ENCODE results near the gene CBLC.

DNA sequence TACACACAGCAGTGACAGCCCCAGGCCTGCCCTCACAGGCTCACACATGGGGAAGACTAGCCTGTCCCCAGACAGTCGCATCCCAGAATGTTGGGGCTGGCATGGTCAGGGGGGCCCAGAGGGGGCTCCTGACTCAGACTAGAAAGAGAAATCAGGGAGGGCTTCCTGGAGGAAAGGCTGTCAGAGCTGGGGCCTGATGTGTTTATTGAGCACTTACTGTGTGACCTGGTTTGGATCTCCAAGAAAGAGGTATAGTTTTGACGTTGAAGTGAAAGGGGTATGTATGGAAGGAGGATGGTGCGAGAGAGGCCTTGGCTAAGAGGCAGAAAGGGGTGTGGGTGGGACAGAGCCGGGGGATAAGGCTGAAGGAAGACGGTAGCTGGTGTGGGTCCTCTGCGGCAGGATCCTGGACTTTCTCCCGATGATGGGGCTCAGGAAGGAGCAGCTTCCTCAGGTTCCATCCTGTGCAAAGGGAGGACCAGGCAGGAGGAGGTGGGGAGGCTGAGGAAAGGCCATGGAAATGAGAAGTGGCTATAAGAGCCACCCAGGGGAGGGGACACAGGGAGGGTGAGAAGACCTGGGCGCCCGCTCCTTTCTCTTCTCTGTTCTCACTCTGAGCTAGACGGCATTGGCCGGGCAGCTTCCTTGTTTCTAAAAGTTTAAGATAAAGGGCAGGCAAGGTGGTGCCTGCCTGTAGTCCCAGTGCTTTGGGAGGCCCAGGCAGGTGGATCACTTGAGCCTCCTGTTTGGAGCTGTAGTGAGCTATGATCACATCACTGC, 45.3 kb upstream of the CBLC start:
- TF ChIP-seq EZH2 (IDR thresholded peaks at IDR 0.05; ENCODE audit: borderline replicate concordance, low read depth, low read length, severe bottlenecking) = no peak
- TF ChIP-seq, protein P1, sequence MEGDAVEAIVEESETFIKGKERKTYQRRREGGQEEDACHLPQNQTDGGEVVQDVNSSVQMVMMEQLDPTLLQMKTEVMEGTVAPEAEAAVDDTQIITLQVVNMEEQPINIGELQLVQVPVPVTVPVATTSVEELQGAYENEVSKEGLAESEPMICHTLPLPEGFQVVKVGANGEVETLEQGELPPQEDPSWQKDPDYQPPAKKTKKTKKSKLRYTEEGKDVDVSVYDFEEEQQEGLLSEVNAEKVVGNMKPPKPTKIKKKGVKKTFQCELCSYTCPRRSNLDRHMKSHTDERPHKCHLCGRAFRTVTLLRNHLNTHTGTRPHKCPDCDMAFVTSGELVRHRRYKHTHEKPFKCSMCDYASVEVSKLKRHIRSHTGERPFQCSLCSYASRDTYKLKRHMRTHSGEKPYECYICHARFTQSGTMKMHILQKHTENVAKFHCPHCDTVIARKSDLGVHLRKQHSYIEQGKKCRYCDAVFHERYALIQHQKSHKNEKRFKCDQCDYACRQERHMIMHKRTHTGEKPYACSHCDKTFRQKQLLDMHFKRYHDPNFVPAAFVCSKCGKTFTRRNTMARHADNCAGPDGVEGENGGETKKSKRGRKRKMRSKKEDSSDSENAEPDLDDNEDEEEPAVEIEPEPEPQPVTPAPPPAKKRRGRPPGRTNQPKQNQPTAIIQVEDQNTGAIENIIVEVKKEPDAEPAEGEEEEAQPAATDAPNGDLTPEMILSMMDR (IDR thresholded peaks at IDR 0.05; ENCODE audit: borderline replicate concordance, extremely low read depth, low read length, poor library complexity, severe bottlenecking) = no peak

All from DND-41 (cell line).